Coronary artery (tissue), 2 donors: ENCODE results near the gene ACACB.

Experiments
- DNase-seq: peaks from one replicate; pipeline ENCODE4 v3.0.0-alpha.2; 2017; ENCODE audit warnings: low spot score
- H3K27ac ChIP-seq, 2 donors: fragments of 200-600 bp; sonication (generic); one replicate each; pipeline ENCODE4 v1.5.1; 2016 to 2019
- H3K4me3 ChIP-seq: fragments of 200-600 bp; sonication (generic); 2 replicates; pipeline ENCODE4 v1.5.1; 2016; ENCODE audit warnings: mild to moderate bottlenecking, moderate library complexity
- CTCF ChIP-seq: fragments of 200-600 bp; sonication (generic); IDR thresholded peaks from one replicate; pipeline ENCODE4 v1.5.1; 2019; ENCODE audit warnings: antibody characterized with exemption

ACACB gene

DNA sequence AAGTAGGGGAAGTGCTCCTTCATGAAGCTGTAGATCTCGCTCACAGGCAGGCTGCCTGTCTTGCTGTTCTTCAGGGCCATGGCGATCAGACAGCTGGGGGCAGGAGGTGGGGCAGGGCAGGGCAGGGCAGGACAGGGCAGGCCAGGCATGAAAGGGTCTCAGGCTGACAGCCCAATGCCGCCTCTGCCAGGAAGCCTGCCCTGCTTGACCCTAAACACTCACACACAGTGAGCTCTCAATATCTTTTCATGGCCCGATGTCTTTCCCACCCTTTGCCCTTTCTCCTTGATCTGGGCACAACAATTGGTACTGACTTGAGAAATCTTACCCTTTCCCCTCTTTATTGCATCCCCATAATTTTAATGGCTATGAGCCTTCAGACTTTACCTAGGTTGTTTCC, 170.3 kb downstream of the ACACB start:
- no peak for DNase-seq
- H3K4me3 ChIP-seq: no peak overlapping the region
- no peak overlapping the region for H3K27ac ChIP-seq
- TF ChIP-seq CTCF: no peak

- no peak for DNase-seq
- no peak for TF ChIP-seq CTCF
- Histone ChIP-seq H3K27ac (no peak overlapping the region), H3K4me3 (no peak overlapping the region)
Measured at GRCh38 chr12:109287181-109287580, 170.8 kb downstream of the ACACB start.

GRCh38 chr12:109287811-109288469, 171.6 kb downstream of the ACACB start:
- DNase-seq: no peak
- Histone ChIP-seq H3K4me3 (no peak overlapping the region), H3K27ac (no peak overlapping the region)
- TF ChIP-seq CTCF: no peak

DNA sequence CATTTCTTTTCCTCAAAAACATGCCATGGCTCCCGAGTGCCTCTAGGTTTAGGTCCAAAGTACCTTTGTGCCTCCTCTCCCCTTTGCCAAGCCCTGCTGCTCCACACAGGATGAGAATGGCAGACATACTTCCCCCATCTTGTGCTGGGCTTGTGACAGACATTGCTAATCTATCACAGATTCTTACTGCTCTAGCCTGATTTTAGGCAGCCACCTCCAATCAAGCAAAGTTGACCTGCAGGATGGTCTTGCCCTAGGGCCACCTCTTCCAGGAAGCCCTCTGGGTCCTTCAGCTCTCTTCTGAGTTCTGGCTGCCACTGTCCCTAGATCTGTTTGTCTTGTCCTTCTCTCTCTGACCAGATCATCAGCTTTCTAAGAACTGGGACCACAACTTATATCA, 172.2 kb downstream of the ACACB start:
- no peak for TF ChIP-seq CTCF
- no peak for DNase-seq
- Histone ChIP-seq H3K4me3 (no peak overlapping the region), H3K27ac (no peak overlapping the region)

DNA sequence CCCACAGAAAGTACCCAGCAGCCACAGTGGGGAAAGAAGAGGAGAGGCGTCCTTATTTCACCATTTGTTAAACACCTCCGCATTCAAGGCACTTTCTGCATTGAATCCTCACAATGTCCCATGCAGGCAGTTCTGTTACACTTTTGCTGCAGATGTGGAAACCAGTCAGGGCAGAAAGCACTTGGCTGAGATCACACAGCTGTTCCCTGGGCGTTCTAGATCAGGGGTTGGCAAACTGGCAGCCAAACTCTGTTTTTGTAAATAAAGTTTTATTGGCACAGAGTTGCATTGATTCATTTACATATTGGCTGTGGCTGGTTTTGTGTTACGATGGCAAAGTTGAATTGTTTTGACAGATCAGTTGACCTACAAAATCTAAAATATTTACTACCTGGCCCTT, 172.6 kb downstream of the ACACB start:
- no peak for TF ChIP-seq CTCF
- Histone ChIP-seq H3K4me3 (no peak overlapping the region), H3K27ac (no peak overlapping the region)
- DNase-seq: no peak

GRCh38 chr12:109289551-109289950, 173.2 kb downstream of the ACACB start:
- TF ChIP-seq CTCF: no peak
- Histone ChIP-seq H3K4me3 (no peak overlapping the region), H3K27ac (no peak overlapping the region)
- no peak for DNase-seq

DNA sequence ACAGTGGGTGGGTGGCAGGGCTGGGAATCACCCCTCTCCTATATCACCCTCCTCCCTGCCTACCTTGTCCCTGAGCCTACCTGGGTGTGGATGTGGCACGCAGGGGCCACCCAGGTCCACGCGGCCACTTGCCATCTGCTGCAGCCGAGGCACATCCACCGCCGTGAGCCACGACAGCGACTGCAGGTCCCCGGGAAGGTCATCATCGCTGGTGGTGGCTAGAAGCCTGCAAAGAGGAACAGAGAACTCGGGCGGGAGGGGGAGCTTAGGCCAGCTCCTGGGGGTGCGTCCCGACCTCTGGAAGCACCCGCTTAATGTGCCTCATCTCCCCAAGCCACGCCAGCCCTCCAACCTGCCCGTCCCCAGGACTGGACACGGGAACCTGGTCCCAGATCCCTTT, 173.7 kb downstream of the ACACB start:
- no peak overlapping the region for H3K27ac ChIP-seq
- no peak for TF ChIP-seq CTCF
- DNase-seq: no peak
- H3K4me3 ChIP-seq: no peak overlapping the region
